ENCODE measurements around the gene SMAD9.

Gene SMAD9

GRCh38 chr13:36862002-36862685 is 57.9 kb downstream of the SMAD9 start:
- no peak for DNase-seq

- DNase-seq, result no peak
These were observed 60.8 kb downstream of the SMAD9 start for GRCh38 chr13:36859259-36859658.

GRCh38 chr13:36858290-36858689 is 61.7 kb downstream of the SMAD9 start:
- no peak for DNase-seq

GRCh38 chr13:36857253-36857652 is 62.8 kb downstream of the SMAD9 start:
- DNase-seq, result no peak

- no peak for DNase-seq
These were observed 69.1 kb downstream of the SMAD9 start for GRCh38 chr13:36850790-36851438.

GRCh38 chr13:36848199-36848982 is 71.6 kb downstream of the SMAD9 start:
- no peak for DNase-seq

GRCh38 chr13:36847606-36848005 is 72.4 kb downstream of the SMAD9 start:
- no peak for DNase-seq

GRCh38 chr13:36841391-36841790 is 78.6 kb downstream of the SMAD9 start:
- DNase-seq, result no peak

GRCh38 chr13:36840718-36841250 is 79.3 kb downstream of the SMAD9 start:
- DNase-seq, result no peak

GRCh38 chr13:36839981-36840380 is 80.1 kb downstream of the SMAD9 start:
- no peak for DNase-seq

- no peak for DNase-seq
These were observed 80.8 kb downstream of the SMAD9 start for GRCh38 chr13:36839281-36839680.

- DNase-seq, result no peak
These were observed 82.5 kb downstream of the SMAD9 start for GRCh38 chr13:36837354-36838092.

GRCh38 chr13:36834299-36834698 is 85.7 kb downstream of the SMAD9 start:
- DNase-seq, result no peak

- no peak for DNase-seq
These were observed 88.7 kb downstream of the SMAD9 start for GRCh38 chr13:36831291-36831690.

- DNase-seq, result no peak
These were observed 90.3 kb downstream of the SMAD9 start for GRCh38 chr13:36829753-36830152.

- DNase-seq, result no peak
These were observed 97.3 kb downstream of the SMAD9 start for GRCh38 chr13:36822785-36823184.

- no peak for DNase-seq
These were observed 99.8 kb downstream of the SMAD9 start for GRCh38 chr13:36820222-36820621.

- no peak for DNase-seq
These were observed 100.3 kb downstream of the SMAD9 start for GRCh38 chr13:36819739-36820090.

GRCh38 chr13:36818804-36819738 is 101.0 kb downstream of the SMAD9 start, which contains the start of gene RFXAP:
Gene RFXAP, plus strand, starts transcription at chr13:36819222. Its CDS starts 136 bp downstream, at chr13:36819358.
- peak; percentile 86 for DNase-seq

GRCh38 chr13:36817996-36818803 is 101.8 kb downstream of the SMAD9 start:
- DNase-seq, result no peak

- no peak for DNase-seq
These were observed 105.0 kb downstream of the SMAD9 start for GRCh38 chr13:36815062-36815461.
